Skin epidermis (tissue), 12 donors: ENCODE results near the gene OLA1.

Experiments used
- H3K27ac ChIP-seq, 21 experiments: fragments of 200-600 bp; sonication (generic) in 11 of 21; one replicate each; pipeline ENCODE4 v1.5.0; 2020; ENCODE audit warnings: mild to moderate bottlenecking in 3 of 21, inconsistent platforms in 2 of 21, moderate library complexity in 2 of 21
- H3K4me3 ChIP-seq, 7 experiments: fragments of 200-600 bp; sonication (generic) in 2 of 7; one replicate each; pipeline ENCODE4 v1.5.0; 2020; ENCODE audit warnings: inconsistent platforms in 2 of 7, mild to moderate bottlenecking in 2 of 7, moderate library complexity in 1 of 7

OLA1 gene

GRCh38 chr2:174076975-174077374, 171.4 kb downstream of the OLA1 start:
- H3K27ac ChIP-seq: no peak overlapping the region
- no peak overlapping the region for H3K4me3 ChIP-seq

- Histone ChIP-seq H3K27ac (peak overlapping the region in 1 of 21 experiments; percentile 13), H3K4me3 (no peak overlapping the region)
Observed at GRCh38 chr2:174076040-174076439, 172.3 kb downstream of the OLA1 start.

- H3K27ac ChIP-seq: no peak overlapping the region
- no peak overlapping the region for H3K4me3 ChIP-seq
Observed at GRCh38 chr2:174074831-174075230, 173.5 kb downstream of the OLA1 start.

GRCh38 chr2:174072857-174073256, 175.5 kb downstream of the OLA1 start:
- H3K27ac ChIP-seq: no peak overlapping the region

GRCh38 chr2:174072069-174072468, 176.3 kb downstream of the OLA1 start:
- no peak overlapping the region for H3K4me3 ChIP-seq

More at GRCh38 chr2:174072857-174073256, 175.5 kb downstream of the OLA1 start:
- H3K4me3 ChIP-seq: no peak overlapping the region

GRCh38 chr2:174071321-174071720, 177.0 kb downstream of the OLA1 start:
- no peak overlapping the region for H3K4me3 ChIP-seq
- no peak overlapping the region for H3K27ac ChIP-seq

More at GRCh38 chr2:174072069-174072468, 176.3 kb downstream of the OLA1 start:
- no peak overlapping the region for H3K27ac ChIP-seq

- H3K27ac ChIP-seq: no peak overlapping the region
- no peak overlapping the region for H3K4me3 ChIP-seq
Observed at GRCh38 chr2:174070281-174070680, 178.1 kb downstream of the OLA1 start.

GRCh38 chr2:174067815-174068214, 180.5 kb downstream of the OLA1 start:
- Histone ChIP-seq H3K4me3 (no peak overlapping the region), H3K27ac (no peak overlapping the region)

GRCh38 chr2:174066871-174067270, 181.5 kb downstream of the OLA1 start:
- Histone ChIP-seq H3K4me3 (no peak overlapping the region), H3K27ac (no peak overlapping the region)

- no peak overlapping the region for H3K27ac ChIP-seq
- no peak overlapping the region for H3K4me3 ChIP-seq
Observed at GRCh38 chr2:174063492-174064092, 184.7 kb downstream of the OLA1 start.

GRCh38 chr2:174062934-174063333, 185.4 kb downstream of the OLA1 start:
- Histone ChIP-seq H3K27ac (no peak overlapping the region), H3K4me3 (no peak overlapping the region)

GRCh38 chr2:174059884-174060244, 188.5 kb downstream of the OLA1 start:
- Histone ChIP-seq H3K27ac (peak overlapping the region in 14 of 21 experiments; percentile 3 to 70 (median 47)), H3K4me3 (no peak overlapping the region)

GRCh38 chr2:174059178-174059883, 189.0 kb downstream of the OLA1 start:
- H3K27ac ChIP-seq: peak overlapping the region in 15 of 21 experiments; percentile 3 to 70 (median 51)
- no peak overlapping the region for H3K4me3 ChIP-seq

GRCh38 chr2:174058456-174058855, 189.9 kb downstream of the OLA1 start:
- Histone ChIP-seq H3K27ac (peak overlapping the region in 5 of 21 experiments; percentile 4 to 58 (median 37)), H3K4me3 (no peak overlapping the region)

- H3K4me3 ChIP-seq: no peak overlapping the region
- H3K27ac ChIP-seq: peak overlapping the region in 1 of 21 experiments; percentile 58
Observed at GRCh38 chr2:174058026-174058425, 190.3 kb downstream of the OLA1 start.

- H3K4me3 ChIP-seq: no peak overlapping the region
- H3K27ac ChIP-seq: no peak overlapping the region
Observed at GRCh38 chr2:174054926-174055325, 193.4 kb downstream of the OLA1 start.

GRCh38 chr2:174053355-174054151, 194.8 kb downstream of the OLA1 start:
- H3K4me3 ChIP-seq: no peak overlapping the region

GRCh38 chr2:174052584-174052976, 195.8 kb downstream of the OLA1 start:
- Histone ChIP-seq H3K4me3 (no peak overlapping the region), H3K27ac (peak overlapping the region in 2 of 21 experiments; percentile 1 to 11)

More at GRCh38 chr2:174053355-174054151, 194.8 kb downstream of the OLA1 start:
- H3K27ac ChIP-seq: peak overlapping the region in 5 of 21 experiments; percentile 16 to 56 (median 38)

GRCh38 chr2:174051741-174052583, 196.4 kb downstream of the OLA1 start:
- H3K27ac ChIP-seq: peak overlapping the region in 4 of 21 experiments; percentile 1 to 50 (median 8)
- H3K4me3 ChIP-seq: no peak overlapping the region

GRCh38 chr2:174051068-174051467, 197.3 kb downstream of the OLA1 start:
- H3K27ac ChIP-seq: peak overlapping the region in 1 of 21 experiments; percentile 50

More at GRCh38 chr2:174051068-174051467, 197.3 kb downstream of the OLA1 start:
- no peak overlapping the region for H3K4me3 ChIP-seq
